ENCODE data around the gene LUZP2.

DNA sequence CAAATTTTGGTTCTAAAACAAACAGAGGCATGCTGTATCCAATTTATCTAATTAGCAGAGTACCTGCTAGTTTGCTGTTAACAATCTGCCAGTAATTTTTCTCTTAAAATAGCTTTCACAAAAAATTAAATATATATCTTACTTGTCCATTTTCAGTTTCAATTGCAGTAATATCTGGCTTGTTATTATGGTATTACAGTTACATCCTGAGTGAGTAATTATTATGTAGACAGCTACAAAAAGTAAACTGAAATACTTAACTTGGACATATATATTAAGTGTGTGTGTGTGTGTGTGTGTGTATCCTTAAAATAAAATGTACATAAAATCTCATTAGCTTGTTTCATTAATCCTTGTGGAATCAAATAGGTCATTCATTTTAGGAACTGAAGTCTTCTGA, 148.7 kb downstream of the LUZP2 start:
- TF ChIP-seq, protein P1, sequence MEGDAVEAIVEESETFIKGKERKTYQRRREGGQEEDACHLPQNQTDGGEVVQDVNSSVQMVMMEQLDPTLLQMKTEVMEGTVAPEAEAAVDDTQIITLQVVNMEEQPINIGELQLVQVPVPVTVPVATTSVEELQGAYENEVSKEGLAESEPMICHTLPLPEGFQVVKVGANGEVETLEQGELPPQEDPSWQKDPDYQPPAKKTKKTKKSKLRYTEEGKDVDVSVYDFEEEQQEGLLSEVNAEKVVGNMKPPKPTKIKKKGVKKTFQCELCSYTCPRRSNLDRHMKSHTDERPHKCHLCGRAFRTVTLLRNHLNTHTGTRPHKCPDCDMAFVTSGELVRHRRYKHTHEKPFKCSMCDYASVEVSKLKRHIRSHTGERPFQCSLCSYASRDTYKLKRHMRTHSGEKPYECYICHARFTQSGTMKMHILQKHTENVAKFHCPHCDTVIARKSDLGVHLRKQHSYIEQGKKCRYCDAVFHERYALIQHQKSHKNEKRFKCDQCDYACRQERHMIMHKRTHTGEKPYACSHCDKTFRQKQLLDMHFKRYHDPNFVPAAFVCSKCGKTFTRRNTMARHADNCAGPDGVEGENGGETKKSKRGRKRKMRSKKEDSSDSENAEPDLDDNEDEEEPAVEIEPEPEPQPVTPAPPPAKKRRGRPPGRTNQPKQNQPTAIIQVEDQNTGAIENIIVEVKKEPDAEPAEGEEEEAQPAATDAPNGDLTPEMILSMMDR (IDR thresholded peaks at IDR 0.05): no peak
- TF ChIP-seq POLR2A (IDR thresholded peaks at IDR 0.05) (no peak), POLR2AphosphoS5 (IDR thresholded peaks at IDR 0.05) (no peak)
